ENCODE measurements around the gene PRAMEF11.

PRAMEF11 gene

DNA sequence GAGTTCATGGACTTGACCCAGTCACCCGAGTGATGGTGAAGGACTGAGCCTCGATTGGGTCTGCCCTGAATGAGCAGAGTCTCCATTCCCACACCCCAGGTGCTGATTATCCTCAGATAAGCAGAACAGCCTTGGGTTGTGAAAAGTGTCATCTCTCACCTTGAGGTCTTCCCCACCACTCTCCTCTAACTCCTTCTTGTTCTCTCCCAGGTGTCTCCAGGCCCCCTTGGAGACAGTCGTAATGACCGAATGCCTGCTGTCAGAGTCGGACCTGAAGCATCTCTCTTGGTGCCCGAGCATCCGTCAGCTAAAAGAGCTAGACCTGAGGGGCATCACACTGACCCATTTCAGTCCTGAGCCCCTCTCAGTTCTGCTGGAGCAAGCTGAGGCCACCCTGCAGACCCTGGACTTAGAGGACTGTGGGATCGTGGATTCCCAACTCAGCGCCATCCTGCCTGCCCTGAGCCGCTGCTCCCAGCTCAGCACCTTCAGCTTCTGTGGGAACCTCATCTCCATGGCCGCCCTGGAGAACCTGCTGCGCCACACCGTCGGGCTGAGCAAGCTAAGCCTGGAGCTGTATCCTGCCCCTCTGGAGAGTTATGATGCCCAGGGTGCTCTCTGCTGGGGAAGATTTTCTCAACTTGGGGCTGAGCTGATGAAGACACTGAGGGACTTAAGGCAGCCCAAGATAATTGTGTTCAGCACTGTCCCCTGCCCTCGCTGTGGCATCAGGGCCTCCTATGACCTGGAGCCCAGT is 54.2 kb downstream of the PRAMEF11 start:
- DNase-seq (ENCODE audit: low read depth): no peak
- TF ChIP-seq, protein P1, sequence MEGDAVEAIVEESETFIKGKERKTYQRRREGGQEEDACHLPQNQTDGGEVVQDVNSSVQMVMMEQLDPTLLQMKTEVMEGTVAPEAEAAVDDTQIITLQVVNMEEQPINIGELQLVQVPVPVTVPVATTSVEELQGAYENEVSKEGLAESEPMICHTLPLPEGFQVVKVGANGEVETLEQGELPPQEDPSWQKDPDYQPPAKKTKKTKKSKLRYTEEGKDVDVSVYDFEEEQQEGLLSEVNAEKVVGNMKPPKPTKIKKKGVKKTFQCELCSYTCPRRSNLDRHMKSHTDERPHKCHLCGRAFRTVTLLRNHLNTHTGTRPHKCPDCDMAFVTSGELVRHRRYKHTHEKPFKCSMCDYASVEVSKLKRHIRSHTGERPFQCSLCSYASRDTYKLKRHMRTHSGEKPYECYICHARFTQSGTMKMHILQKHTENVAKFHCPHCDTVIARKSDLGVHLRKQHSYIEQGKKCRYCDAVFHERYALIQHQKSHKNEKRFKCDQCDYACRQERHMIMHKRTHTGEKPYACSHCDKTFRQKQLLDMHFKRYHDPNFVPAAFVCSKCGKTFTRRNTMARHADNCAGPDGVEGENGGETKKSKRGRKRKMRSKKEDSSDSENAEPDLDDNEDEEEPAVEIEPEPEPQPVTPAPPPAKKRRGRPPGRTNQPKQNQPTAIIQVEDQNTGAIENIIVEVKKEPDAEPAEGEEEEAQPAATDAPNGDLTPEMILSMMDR (IDR thresholded peaks at IDR 0.05; ENCODE audit: insufficient read depth, low read depth, low read length, missing control alignments): no peak
- no peak overlapping the region for H3K4me3 ChIP-seq (ENCODE audit: low read depth, low read length)

DNA sequence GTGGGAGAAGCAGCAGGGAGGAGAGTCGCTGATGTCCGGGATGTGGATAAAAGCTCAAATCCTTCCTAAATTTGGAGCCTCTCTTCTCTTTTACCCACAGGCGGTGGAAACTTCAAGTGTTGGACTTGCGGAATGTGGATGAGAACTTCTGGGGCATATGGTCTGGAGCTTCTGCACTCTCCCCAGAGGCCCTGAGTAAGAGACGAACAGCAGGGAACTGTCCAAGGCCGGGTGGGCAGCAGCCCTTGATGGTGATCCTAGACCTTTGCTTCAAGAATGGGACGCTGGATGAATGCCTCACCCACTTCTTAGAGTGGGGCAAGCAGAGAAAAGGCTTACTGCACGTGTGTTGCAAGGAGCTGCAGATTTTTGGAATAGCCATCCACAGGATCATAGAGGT is 55.8 kb downstream of the PRAMEF11 start:
- no peak for DNase-seq (ENCODE audit: low read depth)
- TF ChIP-seq, protein P1 (IDR thresholded peaks at IDR 0.05; ENCODE audit: insufficient read depth, low read depth, low read length, missing control alignments): no peak
- no peak overlapping the region for H3K4me3 ChIP-seq (ENCODE audit: low read depth, low read length)

DNA sequence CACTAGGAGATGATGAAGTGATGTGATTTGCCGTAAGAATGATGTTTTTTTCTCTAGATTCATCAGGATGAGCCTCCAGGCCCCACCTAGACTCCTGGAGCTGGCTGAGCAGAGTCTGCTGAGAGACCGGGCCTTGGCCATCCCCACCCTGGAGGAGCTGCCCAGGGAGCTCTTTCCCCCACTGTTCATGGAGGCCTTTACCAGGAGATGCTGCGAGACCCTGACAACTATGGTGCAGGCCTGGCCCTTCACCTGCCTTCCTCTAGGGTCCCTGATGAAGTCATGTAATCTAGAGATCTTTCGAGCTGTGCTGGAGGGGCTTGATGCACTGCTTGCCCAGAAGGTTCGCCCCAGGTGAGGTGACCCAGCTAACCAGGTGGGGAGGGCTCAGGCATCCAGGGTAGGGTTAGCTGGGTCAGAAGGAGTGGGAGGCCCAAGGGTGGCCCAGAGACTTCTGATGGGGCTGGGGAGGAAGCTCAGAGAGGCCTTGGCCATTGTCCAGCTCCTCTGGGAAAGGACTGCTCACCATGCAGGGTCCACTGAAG is 56.3 kb downstream of the PRAMEF11 start:
- no peak overlapping the region for H3K4me3 ChIP-seq (ENCODE audit: low read depth, low read length)
- TF ChIP-seq, protein P1 (IDR thresholded peaks at IDR 0.05; ENCODE audit: insufficient read depth, low read depth, low read length, missing control alignments): no peak
- no peak for DNase-seq (ENCODE audit: low read depth)
